Measurements from ENCODE around the gene EVA1A. TPM values are rescaled to one million over a fixed set of nuclear protein-coding genes. Genes with fewer than 3 reads are reported as not detected.

Gene EVA1A
- total RNA-seq, 1 experiment from 2014 or later, result 0.68 TPM

GRCh38 chr2:75602724-75603342 lies 42.1 kb upstream of the EVA1A start:
- H3K4me1 ChIP-seq (ENCODE audit: insufficient read depth, low read length), result no peaks in the 10 kb centered on the region
- no peak overlapping the region for H3K9ac ChIP-seq (ENCODE audit: extremely low read depth, insufficient read length, low read length)

More at GRCh38 chr2:75602724-75603342, 42.1 kb upstream of the EVA1A start:
- Histone ChIP-seq H4K5ac (ENCODE audit: insufficient read length, low read depth, low read length) (no peak overlapping the region), H2BK20ac (ENCODE audit: low read depth, low read length, poor library complexity, severe bottlenecking) (no peak overlapping the region), H2BK12ac (ENCODE audit: insufficient read length, low read depth, low read length) (no peak overlapping the region), H2AK5ac (ENCODE audit: insufficient read length, low read length) (no peak overlapping the region), H3T11ph (ENCODE audit: low read length) (no peak overlapping the region), H3K23me2 (ENCODE audit: insufficient read length, low read depth, low read length, poor library complexity, severe bottlenecking) (no peaks in the 10 kb centered on the region), H3K18ac (ENCODE audit: insufficient read length, low read depth, low read length) (no peak overlapping the region), H3K23ac (ENCODE audit: insufficient read length, low read depth, low read length) (no peak overlapping the region), H2AFZ (ENCODE audit: low read length) (no peak overlapping the region), H2BK5ac (ENCODE audit: insufficient read length, low read length) (no peak overlapping the region), H3K27ac (ENCODE audit: insufficient read length, low read depth, low read length) (no peak overlapping the region), H3K56ac (ENCODE audit: insufficient read length, low read depth, low read length) (no peak overlapping the region), H3K9me3 (ENCODE audit: control insufficient read depth, low read depth, low read length) (no peaks in the 10 kb centered on the region), H4K8ac (replicated peaks; ENCODE audit: insufficient read length, low read depth, low read length) (no peak overlapping the region), H3K14ac (ENCODE audit: insufficient read depth, low read length) (no peak overlapping the region), H4K20me1 (ENCODE audit: control insufficient read depth, insufficient read depth, insufficient read length) (no peaks in the 10 kb centered on the region), H3K4ac (ENCODE audit: low read depth, low read length) (no peak overlapping the region), H4K91ac (ENCODE audit: insufficient read length, low read depth, low read length) (no peak overlapping the region), H3K4me2 (ENCODE audit: insufficient read depth, insufficient read length, low read length) (no peak overlapping the region), H2BK120ac (ENCODE audit: low read depth, low read length, poor library complexity, severe bottlenecking) (no peak overlapping the region), H2BK15ac (ENCODE audit: low read depth, low read length) (no peak overlapping the region), H3K79me1 (ENCODE audit: insufficient read depth, low read depth, low read length, poor library complexity, severe bottlenecking) (no peaks in the 10 kb centered on the region), H3K27me3 (ENCODE audit: insufficient read depth, low read length) (no peaks in the 10 kb centered on the region), H3K79me2 (ENCODE audit: insufficient read depth, low read length) (no peaks in the 10 kb centered on the region)
- peaks cover 15 to 17% of the 10 kb centered on the region in 2 experiments for H3K4me1 Mint-ChIP-seq
- TF ChIP-seq, protein P1, sequence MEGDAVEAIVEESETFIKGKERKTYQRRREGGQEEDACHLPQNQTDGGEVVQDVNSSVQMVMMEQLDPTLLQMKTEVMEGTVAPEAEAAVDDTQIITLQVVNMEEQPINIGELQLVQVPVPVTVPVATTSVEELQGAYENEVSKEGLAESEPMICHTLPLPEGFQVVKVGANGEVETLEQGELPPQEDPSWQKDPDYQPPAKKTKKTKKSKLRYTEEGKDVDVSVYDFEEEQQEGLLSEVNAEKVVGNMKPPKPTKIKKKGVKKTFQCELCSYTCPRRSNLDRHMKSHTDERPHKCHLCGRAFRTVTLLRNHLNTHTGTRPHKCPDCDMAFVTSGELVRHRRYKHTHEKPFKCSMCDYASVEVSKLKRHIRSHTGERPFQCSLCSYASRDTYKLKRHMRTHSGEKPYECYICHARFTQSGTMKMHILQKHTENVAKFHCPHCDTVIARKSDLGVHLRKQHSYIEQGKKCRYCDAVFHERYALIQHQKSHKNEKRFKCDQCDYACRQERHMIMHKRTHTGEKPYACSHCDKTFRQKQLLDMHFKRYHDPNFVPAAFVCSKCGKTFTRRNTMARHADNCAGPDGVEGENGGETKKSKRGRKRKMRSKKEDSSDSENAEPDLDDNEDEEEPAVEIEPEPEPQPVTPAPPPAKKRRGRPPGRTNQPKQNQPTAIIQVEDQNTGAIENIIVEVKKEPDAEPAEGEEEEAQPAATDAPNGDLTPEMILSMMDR (conservative IDR thresholded peaks at IDR 0.05), result no peak
- no CpG with 5 or more reads among the region's 6 CpGs for WGBS (ENCODE audit: extremely low coverage, insufficient read length, low lambda C conversion rate)
- no peak overlapping the region for H3K4me3 Mint-ChIP-seq
- H3K27me3 Mint-ChIP-seq (ENCODE audit: low read depth), result peaks cover 14% of the 10 kb centered on the region
- H3K9me3 Mint-ChIP-seq, result no peaks in the 10 kb centered on the region
- H3K27ac Mint-ChIP-seq, result no peak overlapping the region
- H3K36me3 Mint-ChIP-seq (ENCODE audit: insufficient read depth in 1 of 3, low read depth in 3 of 3), result no peaks in the 10 kb centered on the region; a peak in 2 of 7 replicates
- no peak for DNase-seq

All from H9 (cell line).